ENCODE measurements around the gene CYP3A4.
"Not testable (repeated sequence)": the region's sequence is repeated elsewhere in the genome, so short reads cannot be mapped to it uniquely, and the experiment has no call there.

CYP3A4 gene

GRCh38 chr7:99748846-99749579 lies 35.0 kb downstream of the CYP3A4 start:
- no peak overlapping the region for H3K4me3 ChIP-seq (ENCODE audit: low read depth, low read length)
- TF ChIP-seq CTCF (IDR thresholded peaks at IDR 0.05; ENCODE audit: borderline replicate concordance, insufficient read depth, low read depth, low read length) = no peak

- H3K4me3 ChIP-seq (ENCODE audit: low read depth, low read length) = not testable (repeated sequence)
These were observed 37.1 kb downstream of the CYP3A4 start for GRCh38 chr7:99746915-99747314.

- not testable (repeated sequence) for H3K4me3 ChIP-seq (ENCODE audit: low read depth, low read length)
These were observed 38.6 kb downstream of the CYP3A4 start for GRCh38 chr7:99745395-99745794.

GRCh38 chr7:99742737-99743394 lies 41.1 kb downstream of the CYP3A4 start:
- TF ChIP-seq CTCF (IDR thresholded peaks at IDR 0.05; ENCODE audit: borderline replicate concordance, insufficient read depth, low read depth, low read length) = no peak
- no peak overlapping the region for H3K4me3 ChIP-seq (ENCODE audit: low read depth, low read length)

GRCh38 chr7:99741441-99741795 lies 42.6 kb downstream of the CYP3A4 start:
- TF ChIP-seq CTCF (IDR thresholded peaks at IDR 0.05; ENCODE audit: borderline replicate concordance, insufficient read depth, low read depth, low read length) = no peak
- H3K4me3 ChIP-seq (ENCODE audit: low read depth, low read length) = no peak overlapping the region

- H3K4me3 ChIP-seq (ENCODE audit: low read depth, low read length) = no peak overlapping the region
- no peak for TF ChIP-seq CTCF (IDR thresholded peaks at IDR 0.05; ENCODE audit: borderline replicate concordance, insufficient read depth, low read depth, low read length)
These were observed 43.2 kb downstream of the CYP3A4 start for GRCh38 chr7:99740573-99741440.

GRCh38 chr7:99739699-99740572 lies 44.0 kb downstream of the CYP3A4 start:
- no peak overlapping the region for H3K4me3 ChIP-seq (ENCODE audit: low read depth, low read length)
- TF ChIP-seq CTCF (IDR thresholded peaks at IDR 0.05; ENCODE audit: borderline replicate concordance, insufficient read depth, low read depth, low read length) = no peak
